H9 (cell line): ENCODE measurements around the gene FPR1. TPM values are rescaled to one million over a fixed set of nuclear protein-coding genes. Genes with fewer than 3 reads are reported as not detected.

Source experiments
- DNase-seq: peaks from one replicate; pipeline ENCODE4 v3.0.0-alpha.2; 2017
- H2AFZ ChIP-seq: one replicate; pipeline ENCODE4 v1.6.1; 2013; ENCODE audit warnings: mild to moderate bottlenecking, low read length, control low read depth, moderate library complexity
- H2AK5ac ChIP-seq: 2 replicates; pipeline ENCODE4 v1.6.1; 2013; ENCODE audit warnings: low read length, control low read depth, mixed read lengths; ENCODE audit not compliant: insufficient read length
- H2BK120ac ChIP-seq: one replicate; pipeline ENCODE4 v1.6.1; 2013; ENCODE audit warnings: low read depth, mild to moderate bottlenecking, low read length, control low read depth, inconsistent platforms; ENCODE audit not compliant: poor library complexity, severe bottlenecking
- H2BK12ac ChIP-seq: 2 replicates; pipeline ENCODE4 v1.6.1; 2013; ENCODE audit warnings: low read length, control low read depth, mixed read lengths, low read depth; ENCODE audit not compliant: insufficient read length
- H2BK15ac ChIP-seq: 2 replicates; pipeline ENCODE4 v1.6.1; 2013; ENCODE audit warnings: low read depth, low read length, control low read depth
- H2BK20ac ChIP-seq: one replicate; pipeline ENCODE4 v1.6.1; 2013; ENCODE audit warnings: low read depth, mild to moderate bottlenecking, low read length, control low read depth, inconsistent platforms; ENCODE audit not compliant: poor library complexity, severe bottlenecking
- H2BK5ac ChIP-seq: 2 replicates; pipeline ENCODE4 v1.6.1; 2013; ENCODE audit warnings: low read length, control low read depth, mixed read lengths; ENCODE audit not compliant: insufficient read length
- H3K14ac ChIP-seq: 2 replicates; pipeline ENCODE4 v1.6.1; 2013; ENCODE audit warnings: low read length, control low read depth; ENCODE audit not compliant: insufficient read depth
- H3K18ac ChIP-seq: 2 replicates; pipeline ENCODE4 v1.6.1; 2013; ENCODE audit warnings: low read depth, mild to moderate bottlenecking, mixed read lengths, low read length, control low read depth; ENCODE audit not compliant: insufficient read length
- H3K23ac ChIP-seq: 2 replicates; pipeline ENCODE4 v1.6.1; 2013; ENCODE audit warnings: low read length, control low read depth, mixed read lengths, low read depth; ENCODE audit not compliant: insufficient read length
- H3K23me2 ChIP-seq: 2 replicates; pipeline ENCODE4 v1.6.1; 2013; ENCODE audit warnings: low read depth, mild to moderate bottlenecking, mixed read lengths, low read length, control low read depth; ENCODE audit not compliant: insufficient read length, poor library complexity, severe bottlenecking
- H3K27ac ChIP-seq: 2 replicates; pipeline ENCODE4 v1.5.1; 2013; ENCODE audit warnings: low read length, control low read depth, mixed read lengths, low read depth; ENCODE audit not compliant: insufficient read length
- H3K27me3 ChIP-seq: 2 replicates; pipeline ENCODE4 v1.6.1; 2013; ENCODE audit warnings: low read length, control low read depth, inconsistent platforms; ENCODE audit not compliant: insufficient read depth
- H3K4ac ChIP-seq: 2 replicates; pipeline ENCODE4 v1.6.1; 2013; ENCODE audit warnings: low read depth, mild to moderate bottlenecking, control low read depth, inconsistent platforms, low read length, moderate library complexity
- H3K4me1 ChIP-seq: 2 replicates; pipeline ENCODE4 v1.6.1; 2013; ENCODE audit warnings: low read length, control low read depth, inconsistent platforms; ENCODE audit not compliant: insufficient read depth
- H3K4me2 ChIP-seq: 2 replicates; pipeline ENCODE4 v1.6.1; 2013; ENCODE audit warnings: low read length, control low read depth, mixed read lengths; ENCODE audit not compliant: insufficient read length, insufficient read depth
- H3K56ac ChIP-seq: 2 replicates; pipeline ENCODE4 v1.6.1; 2013; ENCODE audit warnings: low read depth, mild to moderate bottlenecking, mixed read lengths, low read length, control low read depth; ENCODE audit not compliant: insufficient read length
- H3K79me1 ChIP-seq: 2 replicates; pipeline ENCODE4 v1.6.1; 2013; ENCODE audit warnings: low read depth, mild to moderate bottlenecking, moderate library complexity, low read length, control low read depth, inconsistent platforms; ENCODE audit not compliant: insufficient read depth, poor library complexity, severe bottlenecking
- H3K79me2 ChIP-seq: 2 replicates; pipeline ENCODE4 v1.6.1; 2013; ENCODE audit warnings: low read length, control low read depth, inconsistent platforms; ENCODE audit not compliant: insufficient read depth
- H3K9ac ChIP-seq: 2 replicates; pipeline ENCODE4 v1.6.1; 2013; ENCODE audit warnings: low read length, control low read depth, mixed read lengths; ENCODE audit not compliant: insufficient read length; ENCODE audit errors: extremely low read depth
- H3K9me3 ChIP-seq: one replicate; pipeline ENCODE4 v1.6.1; 2013; ENCODE audit warnings: low read depth, low read length, inconsistent platforms; ENCODE audit not compliant: control insufficient read depth
- H3T11ph ChIP-seq: one replicate; pipeline ENCODE4 v1.6.1; 2013; ENCODE audit warnings: mild to moderate bottlenecking, low read length, control low read depth, inconsistent platforms
- H4K20me1 ChIP-seq: one replicate; pipeline ENCODE4 v1.6.1; 2013; ENCODE audit not compliant: control insufficient read depth, insufficient read length, insufficient read depth
- H4K5ac ChIP-seq: 2 replicates; pipeline ENCODE4 v1.6.1; 2013; ENCODE audit warnings: low read depth, mild to moderate bottlenecking, mixed read lengths, low read length, control low read depth; ENCODE audit not compliant: insufficient read length
- H4K8ac ChIP-seq: replicated peaks from 2 replicates; pipeline ENCODE4 v1.6.1; 2013; ENCODE audit warnings: low read length, control low read depth, mixed read lengths, low read depth; ENCODE audit not compliant: insufficient read length
- H4K91ac ChIP-seq: 2 replicates; pipeline ENCODE4 v1.6.1; 2013; ENCODE audit warnings: low read depth, mild to moderate bottlenecking, moderate library complexity, mixed read lengths, low read length, control low read depth; ENCODE audit not compliant: insufficient read length
- H3K27ac Mint-ChIP-seq, 3 experiments: 2 replicates in 2 of 3; 3 replicates in 1 of 3; pipeline ENCODE4 v1.8.0; 2020 to 2021; ENCODE audit warnings: mixed read lengths in 3 of 3, mild to moderate bottlenecking in 1 of 3, moderate library complexity in 1 of 3
- H3K27me3 Mint-ChIP-seq: 2 replicates; pipeline ENCODE4 v1.8.0; 2021; ENCODE audit warnings: low read depth, mild to moderate bottlenecking, moderate library complexity, mixed read lengths
- H3K36me3 Mint-ChIP-seq, 3 experiments: 2 replicates in 2 of 3; 3 replicates in 1 of 3; pipeline ENCODE4 v1.8.0; 2020 to 2021; ENCODE audit warnings: low read depth in 3 of 3, mixed read lengths in 3 of 3; ENCODE audit not compliant: insufficient read depth in 1 of 3
- H3K4me1 Mint-ChIP-seq, 2 experiments: 2 replicates each; pipeline ENCODE4 v1.8.0; 2020; ENCODE audit warnings: mixed read lengths in 2 of 2
- H3K4me3 Mint-ChIP-seq, 2 experiments: 2 replicates in 1 of 2; 3 replicates in 1 of 2; pipeline ENCODE4 v1.8.0; 2020 to 2021; ENCODE audit warnings: mild to moderate bottlenecking in 2 of 2, mixed read lengths in 2 of 2, moderate library complexity in 1 of 2
- H3K9me3 Mint-ChIP-seq, 2 experiments: 2 replicates in 1 of 2; 3 replicates in 1 of 2; pipeline ENCODE4 v1.8.0; 2020; ENCODE audit warnings: mild to moderate bottlenecking in 2 of 2, mixed read lengths in 2 of 2, moderate library complexity in 1 of 2
- CTCF ChIP-seq: fragments of 200-600 bp; sonication (generic); conservative IDR thresholded peaks from 3 replicates; pipeline ENCODE4 v1.8.0; 2021; ENCODE audit warnings: antibody characterized with exemption, mild to moderate bottlenecking
- WGBS: extraction: QIAGEN DNeasy Blood & Tissue Kit; methylation state at CpG from one replicate; pipeline ENCODE4 v1.1.7; 2013; ENCODE audit warnings: missing lambda C conversion rate, low lambda C conversion rate, mixed read lengths; ENCODE audit not compliant: insufficient read length; ENCODE audit errors: extremely low coverage; 5-methylcytosine and 5-hydroxymethylcytosine counted together
- total RNA-seq: library from RNA; stranded (reverse); gene quantifications from 2 replicates; pipeline ENCODE4 v1.2.1, GENCODE V29; 2021

The FPR1 gene
- total RNA-seq, 1 experiment from 2014 or later, result not detected

- Histone ChIP-seq H3K4me1 (no peaks in the 10 kb centered on the region), H3K27me3 (peaks cover 6% of the 10 kb centered on the region; the same call in 1 of the 2 replicates), H2BK120ac (no peak overlapping the region), H4K91ac (no peak overlapping the region), H3K4ac (no peak overlapping the region), H3K9me3 (no peaks in the 10 kb centered on the region), H4K20me1 (no peaks in the 10 kb centered on the region), H4K5ac (no peak overlapping the region), H3K4me2 (no peak overlapping the region), H3K79me2 (no peaks in the 10 kb centered on the region), H2BK15ac (no peak overlapping the region), H3K9ac (no peak overlapping the region), H3K18ac (no peak overlapping the region), H3K27ac (no peak overlapping the region), H2BK5ac (no peak overlapping the region), H3T11ph (no peak overlapping the region), H3K23ac (no peak overlapping the region), H3K56ac (no peak overlapping the region), H3K14ac (no peak overlapping the region), H2AK5ac (no peak overlapping the region), H3K79me1 (no peaks in the 10 kb centered on the region), H4K8ac (no peak overlapping the region), H3K23me2 (peaks cover 9% of the 10 kb centered on the region), H2AFZ (no peak overlapping the region), H2BK20ac (no peak overlapping the region), H2BK12ac (no peak overlapping the region)
- DNase-seq, result no peak
- TF ChIP-seq CTCF, result no peak
- WGBS, result no CpG with 5 or more reads among the region's 11 CpGs
- Mint-ChIP-seq H3K4me1 (peaks cover 7 to 8% of the 10 kb centered on the region in 2 experiments; a peak in 3 of 4 replicates), H3K27me3 (peaks cover 73% of the 10 kb centered on the region), H3K4me3 (no peak overlapping the region), H3K9me3 (peaks cover 0 to 30% of the 10 kb centered on the region in 2 experiments; a peak in 4 of 5 replicates), H3K27ac (no peak overlapping the region), H3K36me3 (no peaks in the 10 kb centered on the region)
Measured at GRCh38 chr19:51716925-51717324, 34.8 kb downstream of the FPR1 start.
